ENCODE results near the gene RIF1. TPM values are rescaled to one million over a fixed set of nuclear protein-coding genes. Genes with fewer than 3 reads are reported as not detected.

Gene RIF1
- total and polyA plus RNA-seq, 9 of the 15 experiments (the other 6 are each of a cell fraction or from before 2014, with no cell fraction given): 11.0 to 109 (median 44.2) TPM

DNA sequence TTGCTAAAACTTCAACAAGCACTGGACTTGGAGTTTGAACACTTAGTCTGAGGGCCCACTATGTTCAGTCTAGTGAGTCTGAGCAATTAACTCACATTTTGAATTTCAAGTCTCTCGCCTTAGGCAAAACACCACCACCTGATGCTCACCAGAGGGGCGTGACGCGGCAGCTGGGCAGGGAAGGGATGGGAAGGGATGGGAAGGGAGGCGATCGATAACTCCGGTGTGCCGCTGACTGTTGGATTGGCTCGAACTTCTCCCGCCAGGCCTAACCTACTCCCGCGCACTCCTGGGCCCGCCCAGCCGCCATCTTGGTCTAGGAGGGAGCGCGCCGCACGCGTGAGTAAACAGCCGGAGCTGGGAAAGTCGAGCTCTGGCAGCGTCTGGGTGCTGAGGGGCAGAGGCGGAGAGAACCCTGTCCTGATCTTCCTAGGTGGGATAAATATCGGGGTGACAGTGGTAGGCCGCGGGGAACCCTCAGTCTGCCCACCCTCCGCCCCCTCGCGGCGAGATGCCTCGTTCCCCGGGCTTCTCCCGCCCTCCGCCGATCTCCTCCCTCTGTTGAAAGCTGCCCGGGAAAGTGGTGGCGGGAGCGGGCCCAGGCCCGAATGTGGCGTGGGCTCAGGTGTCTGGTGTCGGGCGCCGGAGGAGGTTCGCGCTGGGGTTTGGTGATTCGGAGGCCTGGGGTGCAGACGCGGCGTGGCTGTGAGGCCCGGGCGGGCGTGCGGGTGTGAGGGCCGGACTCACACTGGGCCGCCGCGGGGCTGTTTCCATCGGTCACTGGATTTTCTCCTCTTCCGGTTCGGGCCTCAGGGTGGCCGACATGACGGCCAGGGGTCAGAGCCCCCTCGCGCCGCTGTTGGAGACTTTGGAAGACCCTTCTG, at the start of gene RIF1 (continued):
- TF ChIP-seq ESRRA (IDR thresholded peaks at IDR 0.05; ENCODE audit: borderline replicate concordance, low read depth): peak; percentile 65
- TF ChIP-seq, protein P1, sequence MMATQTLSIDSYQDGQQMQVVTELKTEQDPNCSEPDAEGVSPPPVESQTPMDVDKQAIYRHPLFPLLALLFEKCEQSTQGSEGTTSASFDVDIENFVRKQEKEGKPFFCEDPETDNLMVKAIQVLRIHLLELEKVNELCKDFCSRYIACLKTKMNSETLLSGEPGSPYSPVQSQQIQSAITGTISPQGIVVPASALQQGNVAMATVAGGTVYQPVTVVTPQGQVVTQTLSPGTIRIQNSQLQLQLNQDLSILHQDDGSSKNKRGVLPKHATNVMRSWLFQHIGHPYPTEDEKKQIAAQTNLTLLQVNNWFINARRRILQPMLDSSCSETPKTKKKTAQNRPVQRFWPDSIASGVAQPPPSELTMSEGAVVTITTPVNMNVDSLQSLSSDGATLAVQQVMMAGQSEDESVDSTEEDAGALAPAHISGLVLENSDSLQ (IDR thresholded peaks at IDR 0.05): peak; percentile 36
- TF ChIP-seq, protein P2, sequence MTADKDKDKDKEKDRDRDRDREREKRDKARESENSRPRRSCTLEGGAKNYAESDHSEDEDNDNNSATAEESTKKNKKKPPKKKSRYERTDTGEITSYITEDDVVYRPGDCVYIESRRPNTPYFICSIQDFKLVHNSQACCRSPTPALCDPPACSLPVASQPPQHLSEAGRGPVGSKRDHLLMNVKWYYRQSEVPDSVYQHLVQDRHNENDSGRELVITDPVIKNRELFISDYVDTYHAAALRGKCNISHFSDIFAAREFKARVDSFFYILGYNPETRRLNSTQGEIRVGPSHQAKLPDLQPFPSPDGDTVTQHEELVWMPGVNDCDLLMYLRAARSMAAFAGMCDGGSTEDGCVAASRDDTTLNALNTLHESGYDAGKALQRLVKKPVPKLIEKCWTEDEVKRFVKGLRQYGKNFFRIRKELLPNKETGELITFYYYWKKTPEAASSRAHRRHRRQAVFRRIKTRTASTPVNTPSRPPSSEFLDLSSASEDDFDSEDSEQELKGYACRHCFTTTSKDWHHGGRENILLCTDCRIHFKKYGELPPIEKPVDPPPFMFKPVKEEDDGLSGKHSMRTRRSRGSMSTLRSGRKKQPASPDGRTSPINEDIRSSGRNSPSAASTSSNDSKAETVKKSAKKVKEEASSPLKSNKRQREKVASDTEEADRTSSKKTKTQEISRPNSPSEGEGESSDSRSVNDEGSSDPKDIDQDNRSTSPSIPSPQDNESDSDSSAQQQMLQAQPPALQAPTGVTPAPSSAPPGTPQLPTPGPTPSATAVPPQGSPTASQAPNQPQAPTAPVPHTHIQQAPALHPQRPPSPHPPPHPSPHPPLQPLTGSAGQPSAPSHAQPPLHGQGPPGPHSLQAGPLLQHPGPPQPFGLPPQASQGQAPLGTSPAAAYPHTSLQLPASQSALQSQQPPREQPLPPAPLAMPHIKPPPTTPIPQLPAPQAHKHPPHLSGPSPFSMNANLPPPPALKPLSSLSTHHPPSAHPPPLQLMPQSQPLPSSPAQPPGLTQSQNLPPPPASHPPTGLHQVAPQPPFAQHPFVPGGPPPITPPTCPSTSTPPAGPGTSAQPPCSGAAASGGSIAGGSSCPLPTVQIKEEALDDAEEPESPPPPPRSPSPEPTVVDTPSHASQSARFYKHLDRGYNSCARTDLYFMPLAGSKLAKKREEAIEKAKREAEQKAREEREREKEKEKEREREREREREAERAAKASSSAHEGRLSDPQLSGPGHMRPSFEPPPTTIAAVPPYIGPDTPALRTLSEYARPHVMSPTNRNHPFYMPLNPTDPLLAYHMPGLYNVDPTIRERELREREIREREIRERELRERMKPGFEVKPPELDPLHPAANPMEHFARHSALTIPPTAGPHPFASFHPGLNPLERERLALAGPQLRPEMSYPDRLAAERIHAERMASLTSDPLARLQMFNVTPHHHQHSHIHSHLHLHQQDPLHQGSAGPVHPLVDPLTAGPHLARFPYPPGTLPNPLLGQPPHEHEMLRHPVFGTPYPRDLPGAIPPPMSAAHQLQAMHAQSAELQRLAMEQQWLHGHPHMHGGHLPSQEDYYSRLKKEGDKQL (CRISPR knock-in tag; IDR thresholded peaks at IDR 0.05; ENCODE audit: borderline replicate concordance): peak; percentile 39; the same call in 1 of the 2 replicates
- peak; percentile 44 for TF ChIP-seq ELF2 (CRISPR knock-in tag; IDR thresholded peaks at IDR 0.05)
- no peak; the same call in 1 of the 2 replicates for TF ChIP-seq TCF3 (CRISPR knock-in tag; IDR thresholded peaks at IDR 0.05)
- TF ChIP-seq ZNF143 (CRISPR knock-in tag; IDR thresholded peaks at IDR 0.05): peak; percentile 58; the same call in 1 of the 2 replicates
- peak; percentile 67; the same call in 1 of the 2 replicates for TF ChIP-seq ZNF217 (CRISPR knock-in tag; IDR thresholded peaks at IDR 0.05)
- TF ChIP-seq, protein P3, sequence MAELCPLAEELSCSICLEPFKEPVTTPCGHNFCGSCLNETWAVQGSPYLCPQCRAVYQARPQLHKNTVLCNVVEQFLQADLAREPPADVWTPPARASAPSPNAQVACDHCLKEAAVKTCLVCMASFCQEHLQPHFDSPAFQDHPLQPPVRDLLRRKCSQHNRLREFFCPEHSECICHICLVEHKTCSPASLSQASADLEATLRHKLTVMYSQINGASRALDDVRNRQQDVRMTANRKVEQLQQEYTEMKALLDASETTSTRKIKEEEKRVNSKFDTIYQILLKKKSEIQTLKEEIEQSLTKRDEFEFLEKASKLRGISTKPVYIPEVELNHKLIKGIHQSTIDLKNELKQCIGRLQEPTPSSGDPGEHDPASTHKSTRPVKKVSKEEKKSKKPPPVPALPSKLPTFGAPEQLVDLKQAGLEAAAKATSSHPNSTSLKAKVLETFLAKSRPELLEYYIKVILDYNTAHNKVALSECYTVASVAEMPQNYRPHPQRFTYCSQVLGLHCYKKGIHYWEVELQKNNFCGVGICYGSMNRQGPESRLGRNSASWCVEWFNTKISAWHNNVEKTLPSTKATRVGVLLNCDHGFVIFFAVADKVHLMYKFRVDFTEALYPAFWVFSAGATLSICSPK (IDR thresholded peaks at IDR 0.05; ENCODE audit: borderline replicate concordance): no peak
- no peak for TF ChIP-seq ZNF584 (CRISPR knock-in tag; IDR thresholded peaks at IDR 0.05; ENCODE audit: low read depth)
- no peak for TF ChIP-seq SREBF1 (IDR thresholded peaks at IDR 0.05; ENCODE audit: borderline replicate concordance, low read depth, low read length)
- TF ChIP-seq ZNF551 (CRISPR knock-in tag; IDR thresholded peaks at IDR 0.05): no peak
- TF ChIP-seq, protein P4, sequence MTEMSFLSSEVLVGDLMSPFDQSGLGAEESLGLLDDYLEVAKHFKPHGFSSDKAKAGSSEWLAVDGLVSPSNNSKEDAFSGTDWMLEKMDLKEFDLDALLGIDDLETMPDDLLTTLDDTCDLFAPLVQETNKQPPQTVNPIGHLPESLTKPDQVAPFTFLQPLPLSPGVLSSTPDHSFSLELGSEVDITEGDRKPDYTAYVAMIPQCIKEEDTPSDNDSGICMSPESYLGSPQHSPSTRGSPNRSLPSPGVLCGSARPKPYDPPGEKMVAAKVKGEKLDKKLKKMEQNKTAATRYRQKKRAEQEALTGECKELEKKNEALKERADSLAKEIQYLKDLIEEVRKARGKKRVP (CRISPR knock-in tag; IDR thresholded peaks at IDR 0.05): no peak
- peak; percentile 56 for TF ChIP-seq ETV1 (tag; conservative IDR thresholded peaks at IDR 0.05; ENCODE audit: low read depth)
- TF ChIP-seq ZNF174 (CRISPR knock-in tag; IDR thresholded peaks at IDR 0.05): no peak
- TF ChIP-seq, protein P5, sequence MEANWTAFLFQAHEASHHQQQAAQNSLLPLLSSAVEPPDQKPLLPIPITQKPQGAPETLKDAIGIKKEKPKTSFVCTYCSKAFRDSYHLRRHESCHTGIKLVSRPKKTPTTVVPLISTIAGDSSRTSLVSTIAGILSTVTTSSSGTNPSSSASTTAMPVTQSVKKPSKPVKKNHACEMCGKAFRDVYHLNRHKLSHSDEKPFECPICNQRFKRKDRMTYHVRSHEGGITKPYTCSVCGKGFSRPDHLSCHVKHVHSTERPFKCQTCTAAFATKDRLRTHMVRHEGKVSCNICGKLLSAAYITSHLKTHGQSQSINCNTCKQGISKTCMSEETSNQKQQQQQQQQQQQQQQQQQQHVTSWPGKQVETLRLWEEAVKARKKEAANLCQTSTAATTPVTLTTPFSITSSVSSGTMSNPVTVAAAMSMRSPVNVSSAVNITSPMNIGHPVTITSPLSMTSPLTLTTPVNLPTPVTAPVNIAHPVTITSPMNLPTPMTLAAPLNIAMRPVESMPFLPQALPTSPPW (CRISPR knock-in tag; IDR thresholded peaks at IDR 0.05): peak; percentile 79; the same call in 1 of the 2 replicates

Measured in K562 (cell line).